PC-9 (cell line): ENCODE measurements around the gene CDH1.

Source experiments
- EZH2 ChIP-seq: fragments of 200-600 bp; sonication (generic); IDR thresholded peaks from 2 replicates; pipeline ENCODE4 v1.8.0; 2017; ENCODE audit warnings: antibody characterized with exemption, low read depth
- TF ChIP-seq, protein P1 (sequence below): fragments of 200-600 bp; sonication (generic); conservative IDR thresholded peaks from 2 replicates; pipeline ENCODE4 v1.6.1; 2017; ENCODE audit warnings: mixed run types, antibody characterized with exemption, mild to moderate bottlenecking, moderate library complexity

DNA sequence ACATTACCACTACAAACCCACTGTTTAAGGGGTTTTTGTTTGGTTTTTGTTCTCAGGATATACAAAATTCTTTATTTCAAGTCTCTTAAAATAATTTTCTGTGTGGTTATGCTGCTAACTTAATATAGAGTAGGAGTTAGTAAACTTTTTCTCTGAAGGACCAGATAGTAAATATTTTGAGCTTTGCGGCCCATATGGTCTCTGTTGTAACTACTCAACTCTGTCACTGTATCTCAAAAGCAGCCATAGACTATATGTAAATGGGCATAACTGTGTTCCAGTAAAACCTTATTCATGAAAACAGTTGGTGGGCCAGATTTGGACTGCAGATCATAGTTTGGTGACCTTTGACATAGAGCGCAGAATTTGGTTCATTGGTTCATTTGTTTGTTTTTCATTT is 113.4 kb downstream of the CDH1 start:
- TF ChIP-seq, protein P1, sequence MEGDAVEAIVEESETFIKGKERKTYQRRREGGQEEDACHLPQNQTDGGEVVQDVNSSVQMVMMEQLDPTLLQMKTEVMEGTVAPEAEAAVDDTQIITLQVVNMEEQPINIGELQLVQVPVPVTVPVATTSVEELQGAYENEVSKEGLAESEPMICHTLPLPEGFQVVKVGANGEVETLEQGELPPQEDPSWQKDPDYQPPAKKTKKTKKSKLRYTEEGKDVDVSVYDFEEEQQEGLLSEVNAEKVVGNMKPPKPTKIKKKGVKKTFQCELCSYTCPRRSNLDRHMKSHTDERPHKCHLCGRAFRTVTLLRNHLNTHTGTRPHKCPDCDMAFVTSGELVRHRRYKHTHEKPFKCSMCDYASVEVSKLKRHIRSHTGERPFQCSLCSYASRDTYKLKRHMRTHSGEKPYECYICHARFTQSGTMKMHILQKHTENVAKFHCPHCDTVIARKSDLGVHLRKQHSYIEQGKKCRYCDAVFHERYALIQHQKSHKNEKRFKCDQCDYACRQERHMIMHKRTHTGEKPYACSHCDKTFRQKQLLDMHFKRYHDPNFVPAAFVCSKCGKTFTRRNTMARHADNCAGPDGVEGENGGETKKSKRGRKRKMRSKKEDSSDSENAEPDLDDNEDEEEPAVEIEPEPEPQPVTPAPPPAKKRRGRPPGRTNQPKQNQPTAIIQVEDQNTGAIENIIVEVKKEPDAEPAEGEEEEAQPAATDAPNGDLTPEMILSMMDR, result no peak
- TF ChIP-seq EZH2, result no peak
